Stimulated activated CD8-positive, alpha-beta memory T cell treated with anti-CD3 and anti-CD28 coated beads, Interleukin-7, amount 100 ng/mL, for 1 hour (primary cell): ENCODE results near the gene RPAP3.

Experiments used
- DNase-seq, 2 donors: peaks; one replicate each; pipeline ENCODE4 v3.0.0-alpha.2; 2020; ENCODE audit warnings: low read depth in 2 of 2

RPAP3 gene, protein sequence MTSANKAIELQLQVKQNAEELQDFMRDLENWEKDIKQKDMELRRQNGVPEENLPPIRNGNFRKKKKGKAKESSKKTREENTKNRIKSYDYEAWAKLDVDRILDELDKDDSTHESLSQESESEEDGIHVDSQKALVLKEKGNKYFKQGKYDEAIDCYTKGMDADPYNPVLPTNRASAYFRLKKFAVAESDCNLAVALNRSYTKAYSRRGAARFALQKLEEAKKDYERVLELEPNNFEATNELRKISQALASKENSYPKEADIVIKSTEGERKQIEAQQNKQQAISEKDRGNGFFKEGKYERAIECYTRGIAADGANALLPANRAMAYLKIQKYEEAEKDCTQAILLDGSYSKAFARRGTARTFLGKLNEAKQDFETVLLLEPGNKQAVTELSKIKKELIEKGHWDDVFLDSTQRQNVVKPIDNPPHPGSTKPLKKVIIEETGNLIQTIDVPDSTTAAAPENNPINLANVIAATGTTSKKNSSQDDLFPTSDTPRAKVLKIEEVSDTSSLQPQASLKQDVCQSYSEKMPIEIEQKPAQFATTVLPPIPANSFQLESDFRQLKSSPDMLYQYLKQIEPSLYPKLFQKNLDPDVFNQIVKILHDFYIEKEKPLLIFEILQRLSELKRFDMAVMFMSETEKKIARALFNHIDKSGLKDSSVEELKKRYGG

DNA sequence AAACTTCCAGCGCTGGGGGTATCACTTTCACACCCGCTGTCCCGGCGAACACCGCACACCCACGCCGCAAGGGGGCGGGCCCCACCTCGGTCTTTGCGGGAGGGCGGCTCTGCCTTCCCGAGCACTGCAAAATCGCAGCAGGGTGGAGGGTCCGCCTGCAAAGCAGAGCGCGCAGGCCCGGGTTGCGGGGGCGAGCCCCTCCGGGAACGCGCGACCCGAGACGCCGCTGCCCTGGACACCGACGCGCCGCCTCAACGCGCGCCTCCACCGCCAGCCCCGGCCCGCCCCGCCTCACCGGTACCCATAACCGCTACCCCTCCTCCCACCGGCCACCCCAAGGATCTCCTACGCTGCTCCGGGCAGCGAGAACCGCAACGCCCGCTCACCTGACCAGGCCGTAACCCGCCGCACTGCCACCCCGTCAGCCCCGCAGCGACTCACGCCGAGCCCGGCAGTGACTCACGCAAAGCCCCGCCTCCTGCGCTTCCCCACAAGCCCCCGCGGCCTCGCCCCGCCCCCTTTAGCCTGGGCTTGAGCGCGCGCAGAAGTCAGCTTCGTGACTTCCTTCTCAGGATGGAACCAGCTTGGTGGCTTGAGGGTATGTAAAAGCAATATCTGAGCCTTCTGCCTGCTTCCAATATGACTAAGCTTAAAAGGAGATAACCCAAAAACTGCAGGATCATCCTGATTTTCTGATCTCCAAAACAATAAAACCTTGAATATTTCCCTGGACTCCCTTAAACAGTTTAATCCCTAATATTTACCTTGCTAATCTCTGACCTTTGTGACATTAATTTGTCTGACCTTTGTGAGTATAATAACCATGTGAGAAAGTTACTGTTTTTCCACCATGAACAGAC is at the start of gene RPAP3:
Gene RPAP3 (minus strand): TSS at position 465 of the 860 bp plus-strand sequence. CDS start 3,190 bp downstream, outside the sequence.
- DNase-seq = peak; percentile 94 to 95

DNA sequence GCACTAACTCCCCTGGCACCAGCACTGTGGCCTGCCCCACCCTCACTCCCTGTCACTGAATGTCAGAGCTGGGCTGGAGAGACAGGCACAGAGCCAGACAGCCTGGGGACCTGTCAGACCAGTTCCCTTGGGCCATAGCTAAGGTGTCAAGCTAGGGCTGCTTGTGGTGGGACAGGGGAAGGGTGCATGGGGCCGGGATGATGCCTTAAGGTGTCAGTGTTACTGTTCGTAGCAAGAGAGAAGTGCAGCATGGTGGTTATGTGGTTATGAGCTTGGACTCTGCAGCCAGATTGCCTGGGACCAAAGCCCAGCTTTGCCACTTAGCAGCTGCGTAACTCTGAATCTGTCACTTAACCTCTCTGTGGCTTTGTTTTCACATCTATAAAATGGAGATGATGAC is 49.1 kb upstream of the RPAP3 start:
- DNase-seq = no peak

DNA sequence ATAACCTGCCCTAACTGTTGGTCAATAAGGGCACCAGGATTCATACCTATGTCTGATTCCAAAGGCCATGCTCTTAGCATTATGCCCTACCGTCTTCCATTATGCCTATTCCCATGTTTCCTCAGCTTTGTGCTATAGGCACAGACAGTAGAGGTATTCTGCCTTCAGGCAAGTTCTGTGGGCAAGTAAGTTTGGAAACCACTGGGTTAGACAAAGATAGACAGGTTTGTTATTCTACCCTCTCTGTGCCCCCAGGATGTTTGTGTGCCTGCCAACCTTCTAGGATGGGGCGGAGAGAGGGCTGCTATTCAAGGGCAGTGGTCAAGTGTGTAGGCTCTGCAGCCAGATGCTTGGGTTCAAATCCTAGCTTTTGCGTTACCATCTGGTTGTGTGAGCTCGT is 48.3 kb upstream of the RPAP3 start:
- no peak for DNase-seq

DNA sequence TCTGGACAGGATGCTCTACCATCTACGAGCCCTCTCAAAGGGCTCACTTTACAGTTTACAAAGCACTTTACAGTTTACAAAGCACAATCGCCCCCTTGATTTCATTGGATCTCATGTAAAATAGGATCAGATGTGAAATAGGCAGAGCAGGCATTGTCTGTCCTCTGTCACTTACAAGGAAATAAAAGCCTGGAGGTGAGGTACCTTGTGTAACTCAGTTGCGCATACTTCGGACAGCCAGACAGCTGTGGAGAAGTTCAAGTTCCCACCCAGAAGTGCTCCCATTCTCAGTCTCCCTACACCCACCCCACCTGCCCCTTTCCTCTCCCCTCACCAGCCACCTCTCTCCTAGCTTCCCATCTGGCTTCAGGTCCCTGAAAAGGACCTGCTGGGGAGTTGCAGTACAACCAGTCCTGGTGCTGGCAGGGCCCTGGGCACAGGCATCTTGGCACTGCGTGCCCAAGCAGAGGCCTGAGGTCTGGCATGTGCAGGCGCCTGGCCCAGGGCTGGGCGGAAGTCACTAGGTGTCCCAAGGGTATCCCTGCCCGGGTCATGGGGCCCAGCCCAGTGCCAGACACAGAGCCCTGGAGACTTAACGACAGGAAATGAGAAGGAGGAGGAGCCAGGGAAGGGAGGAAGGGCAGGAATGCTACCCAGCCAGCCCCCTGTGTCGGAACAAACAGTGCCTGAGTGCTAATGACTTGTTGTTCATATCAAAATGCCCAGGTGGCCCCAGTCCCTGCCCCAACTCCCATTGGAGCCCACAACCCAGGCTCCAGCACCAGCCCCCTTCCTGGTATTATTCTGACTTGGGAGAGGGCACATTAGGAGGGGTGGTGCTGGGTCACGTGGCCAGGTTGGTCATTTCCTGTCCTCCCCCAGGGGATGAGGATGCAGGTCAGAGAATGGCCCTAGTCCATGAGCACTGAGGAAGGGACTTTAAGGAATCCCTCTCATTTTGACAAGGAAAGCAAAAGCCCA is 47.5 kb upstream of the RPAP3 start:
- no peak for DNase-seq

DNA sequence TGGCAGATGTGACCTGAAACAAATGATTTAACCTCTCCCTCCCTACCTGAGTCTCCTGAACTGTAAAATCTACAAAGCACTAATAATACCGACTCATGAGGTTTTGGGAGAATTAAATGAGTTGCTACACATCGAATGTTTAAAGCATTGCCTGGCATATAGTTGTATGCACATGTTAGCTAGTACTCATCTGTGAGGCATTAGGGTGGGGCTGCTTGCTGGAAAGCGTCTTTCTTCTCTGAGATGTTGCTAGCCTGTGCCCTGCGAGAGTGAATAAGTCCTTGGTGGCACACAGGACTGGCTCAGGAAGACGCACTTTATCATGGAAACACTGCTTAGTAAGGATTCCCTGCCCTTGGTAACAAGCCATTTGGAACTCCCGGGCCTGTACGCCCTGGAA is 46.7 kb upstream of the RPAP3 start:
- DNase-seq = no peak

DNA sequence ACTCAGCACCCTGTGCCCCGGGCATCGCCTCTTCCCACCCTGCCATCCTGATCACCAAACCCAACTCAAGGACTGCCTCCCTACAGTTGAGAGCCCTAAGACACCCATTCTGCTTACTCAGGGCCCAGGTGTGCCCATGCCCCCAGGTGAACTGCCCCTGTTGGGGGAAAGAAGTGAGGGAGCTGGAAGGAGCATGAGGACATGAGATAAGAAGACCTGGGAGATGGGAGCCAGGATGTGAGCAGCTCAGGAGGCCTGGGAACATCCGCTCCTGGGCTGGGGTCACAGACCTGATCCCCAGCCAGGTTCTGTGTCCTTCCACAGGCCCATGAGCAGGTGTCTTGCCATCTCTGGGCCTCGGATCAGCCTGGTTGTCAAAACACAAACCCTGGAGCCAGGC is 46.3 kb upstream of the RPAP3 start:
- no peak for DNase-seq

DNA sequence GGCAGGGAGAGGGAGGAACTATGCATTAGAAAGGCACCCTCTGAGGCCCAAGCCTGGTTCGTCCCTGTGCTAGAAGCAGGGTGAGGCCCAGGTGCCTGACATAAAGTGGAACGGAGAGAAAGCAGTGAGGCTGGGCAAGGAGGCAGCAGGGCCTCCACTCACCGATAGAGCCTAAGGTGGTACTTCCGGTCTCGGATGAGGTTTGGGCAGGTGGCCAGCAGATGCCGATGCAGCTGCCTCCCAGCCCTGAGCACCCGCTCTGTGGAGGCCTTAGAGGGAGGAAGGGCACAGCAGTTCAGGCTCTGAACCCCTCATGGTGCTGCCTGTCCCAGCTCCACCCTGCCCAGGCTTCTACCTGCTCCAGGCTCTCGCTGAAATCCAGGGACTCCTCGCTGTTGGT is 45.7 kb upstream of the RPAP3 start:
- no peak for DNase-seq

DNA sequence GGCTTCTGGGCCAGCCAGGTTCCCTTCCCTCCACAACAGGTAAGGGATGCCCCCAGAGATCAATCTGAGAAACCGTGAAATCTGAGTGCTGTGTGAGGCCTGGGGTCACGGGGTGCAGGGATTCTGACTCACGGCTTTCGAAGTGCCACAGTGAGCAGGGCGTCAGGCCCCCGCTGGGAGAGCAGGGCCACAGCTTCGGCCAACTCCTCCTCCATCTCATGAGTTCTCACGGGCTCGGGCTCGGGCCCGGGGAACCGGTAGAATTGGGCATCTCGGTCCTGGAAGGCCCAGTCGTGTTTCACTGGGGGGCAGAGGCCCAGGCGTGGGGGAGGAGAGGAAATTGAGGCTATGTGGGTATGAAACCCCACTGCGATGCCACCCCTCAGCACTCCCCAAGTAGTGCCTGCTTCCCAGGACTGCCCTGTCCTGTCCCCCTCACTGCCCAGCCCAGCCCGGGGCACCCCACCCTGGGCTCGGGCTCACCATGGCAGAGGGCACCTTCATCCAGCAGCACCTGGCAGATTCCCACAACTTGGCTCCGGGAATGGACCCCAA is 45.2 kb upstream of the RPAP3 start:
- no peak for DNase-seq

DNA sequence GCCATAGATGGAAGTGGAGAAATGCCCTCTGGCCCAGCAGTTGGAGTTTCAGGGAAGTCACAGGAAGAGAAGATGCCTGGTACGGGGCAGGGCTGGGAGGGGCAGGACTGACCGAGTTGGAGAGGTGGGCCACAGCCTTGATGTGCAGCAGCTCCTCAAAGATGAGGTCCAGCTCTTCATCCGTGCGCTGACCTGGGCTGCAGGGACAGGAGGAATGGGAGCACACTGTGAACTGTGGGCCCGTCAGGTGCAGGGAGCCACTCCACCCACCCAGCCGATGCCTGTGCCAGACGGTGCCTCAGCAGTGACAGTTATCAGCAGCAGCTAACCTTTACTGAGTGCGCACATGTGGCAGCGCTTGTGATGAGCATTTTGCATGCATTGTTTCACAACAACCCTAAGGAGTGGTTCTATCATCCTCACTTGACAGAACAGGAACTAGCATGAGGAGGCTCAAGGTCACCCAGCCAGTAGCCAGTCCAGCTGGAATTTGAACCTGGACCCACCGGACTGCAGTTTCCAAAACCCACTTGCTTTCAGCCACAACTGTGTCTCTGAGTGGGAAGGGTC is 44.5 kb upstream of the RPAP3 start:
- no peak for DNase-seq

DNA sequence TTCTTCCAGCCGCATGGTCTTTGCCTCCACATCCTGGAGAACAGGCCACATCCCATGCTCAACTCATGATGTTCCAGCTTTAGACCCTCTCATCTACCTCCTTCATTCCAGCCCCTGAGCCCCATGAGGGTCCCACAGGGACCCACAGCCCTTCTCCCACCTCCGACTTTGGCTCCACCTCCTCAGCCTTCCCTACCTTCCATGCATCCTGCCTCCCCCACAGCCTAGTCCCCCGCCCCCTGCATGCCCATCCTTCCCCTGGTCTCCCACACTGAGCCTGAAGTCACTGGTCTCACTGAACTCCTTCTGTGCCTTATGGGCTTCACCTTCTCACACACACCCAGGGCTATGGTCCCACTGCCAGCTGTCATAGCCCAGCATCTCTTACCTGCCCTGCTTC is 43.1 kb upstream of the RPAP3 start:
- no peak for DNase-seq

DNA sequence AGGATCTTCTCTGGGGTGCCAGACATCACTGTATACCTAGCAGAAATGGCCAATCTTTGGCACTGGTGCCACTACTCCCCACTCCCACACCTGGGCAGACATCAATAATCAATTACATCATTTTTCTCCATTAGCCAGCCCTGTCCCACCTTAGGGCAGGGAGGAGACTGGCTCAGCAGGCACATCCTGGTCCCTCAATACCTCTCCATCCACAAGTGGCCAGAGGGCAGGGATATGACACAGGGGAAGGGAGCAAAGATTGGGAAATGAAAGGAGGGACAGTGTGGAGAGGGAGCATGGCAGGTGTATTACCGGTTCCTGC is 42.6 kb upstream of the RPAP3 start:
- no peak for DNase-seq

DNA sequence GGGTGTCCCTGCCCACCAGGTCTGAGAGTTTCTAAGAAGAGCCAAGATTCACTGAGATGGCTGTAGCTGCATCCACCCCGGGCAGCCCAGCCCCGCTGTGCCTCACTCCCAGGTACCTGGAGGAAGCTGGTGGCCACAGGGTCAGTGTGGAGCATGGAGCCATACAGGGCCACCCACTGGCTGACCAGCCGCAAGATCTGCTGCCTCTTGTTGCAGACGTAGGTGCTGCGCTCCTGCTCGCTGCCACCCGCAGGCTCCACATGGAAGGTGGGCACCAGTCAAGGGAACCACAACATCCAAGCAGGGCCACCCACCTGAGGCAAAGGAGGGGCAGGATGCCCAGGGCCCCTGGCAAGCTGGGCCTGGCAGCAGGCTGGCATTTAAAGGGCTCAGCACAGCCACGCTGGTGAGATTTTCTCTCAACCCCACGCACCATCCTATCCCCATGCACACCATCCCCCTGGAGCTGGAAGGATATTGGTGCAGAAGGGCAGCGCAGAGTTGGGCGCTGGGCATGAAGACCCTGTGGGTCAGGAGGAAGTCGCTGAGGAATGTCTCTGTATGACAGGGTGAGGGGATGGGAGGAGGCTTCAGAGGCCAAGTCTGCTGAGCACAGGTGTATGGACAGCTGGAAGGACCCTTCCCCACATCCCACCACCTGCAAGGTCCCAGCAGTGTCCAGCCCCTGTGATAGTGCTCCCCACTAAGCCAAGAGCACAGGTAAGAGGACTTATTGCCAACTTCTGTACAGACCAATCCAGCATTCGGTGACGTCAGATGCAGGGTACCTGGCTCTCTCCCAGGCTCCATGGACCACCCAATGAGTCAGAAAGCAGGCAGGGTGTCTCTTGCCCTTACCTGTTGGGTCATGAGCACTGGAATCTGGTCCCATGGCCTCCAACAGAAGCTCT is 42.0 kb upstream of the RPAP3 start:
- no peak for DNase-seq

DNA sequence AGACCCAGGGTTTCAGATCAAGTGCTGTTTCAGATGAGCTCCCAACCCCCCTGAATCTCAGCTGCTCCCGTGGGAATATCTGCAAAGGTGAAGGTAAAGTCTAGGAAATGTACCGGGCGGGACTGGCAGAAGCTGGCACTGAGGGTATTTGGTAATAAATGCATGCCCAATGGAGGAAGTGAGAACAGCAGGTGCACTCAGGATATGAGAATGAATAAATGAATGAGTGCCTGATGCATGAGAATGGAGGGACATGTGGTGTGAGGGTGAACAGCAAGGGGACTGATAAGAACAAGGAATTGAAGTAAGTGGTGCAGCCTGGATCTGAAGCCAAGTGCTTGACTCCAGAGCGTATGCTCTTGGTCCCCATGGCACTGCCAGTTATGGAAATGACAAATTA is 41.3 kb upstream of the RPAP3 start:
- no peak for DNase-seq

DNA sequence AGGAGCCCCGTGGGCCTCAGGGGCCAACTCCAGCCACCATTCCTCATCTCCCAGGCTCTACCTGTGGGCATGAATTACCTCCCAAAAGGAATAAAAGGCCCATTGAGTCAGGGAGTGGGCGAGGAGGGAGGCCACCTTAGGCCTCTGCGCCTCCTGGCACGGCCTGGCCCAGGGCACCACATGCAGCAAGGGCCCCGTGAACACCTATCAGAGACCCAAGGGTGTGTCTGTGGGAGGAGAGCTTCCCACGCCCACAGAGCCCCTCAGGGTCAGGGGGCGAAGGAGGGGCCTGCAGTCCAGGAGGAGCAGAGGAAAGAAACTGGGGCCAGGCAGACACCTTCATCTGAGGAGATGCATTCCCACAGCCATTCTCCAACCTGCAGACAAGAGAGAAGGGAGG is 40.7 kb upstream of the RPAP3 start:
- DNase-seq = no peak

DNA sequence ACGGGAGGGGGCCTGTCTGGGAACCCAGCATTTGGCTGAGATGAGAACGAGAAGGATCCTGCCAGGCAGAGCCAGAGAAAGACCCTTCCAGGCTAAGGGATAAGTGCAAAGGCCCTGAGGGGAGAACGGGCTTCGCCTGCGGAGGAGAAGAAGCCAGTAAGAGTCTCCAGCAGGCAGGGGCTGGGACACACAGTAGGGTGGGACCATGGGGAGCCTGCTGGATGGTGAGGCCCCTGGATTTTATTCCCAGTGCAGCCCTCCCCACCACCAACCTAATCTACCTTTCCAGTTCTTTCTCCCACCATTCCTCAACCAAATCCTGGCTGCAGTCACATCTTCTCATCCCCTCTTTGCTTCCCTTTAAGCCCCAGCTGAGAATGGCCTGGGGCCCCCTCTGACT is 40.2 kb upstream of the RPAP3 start:
- no peak for DNase-seq

DNA sequence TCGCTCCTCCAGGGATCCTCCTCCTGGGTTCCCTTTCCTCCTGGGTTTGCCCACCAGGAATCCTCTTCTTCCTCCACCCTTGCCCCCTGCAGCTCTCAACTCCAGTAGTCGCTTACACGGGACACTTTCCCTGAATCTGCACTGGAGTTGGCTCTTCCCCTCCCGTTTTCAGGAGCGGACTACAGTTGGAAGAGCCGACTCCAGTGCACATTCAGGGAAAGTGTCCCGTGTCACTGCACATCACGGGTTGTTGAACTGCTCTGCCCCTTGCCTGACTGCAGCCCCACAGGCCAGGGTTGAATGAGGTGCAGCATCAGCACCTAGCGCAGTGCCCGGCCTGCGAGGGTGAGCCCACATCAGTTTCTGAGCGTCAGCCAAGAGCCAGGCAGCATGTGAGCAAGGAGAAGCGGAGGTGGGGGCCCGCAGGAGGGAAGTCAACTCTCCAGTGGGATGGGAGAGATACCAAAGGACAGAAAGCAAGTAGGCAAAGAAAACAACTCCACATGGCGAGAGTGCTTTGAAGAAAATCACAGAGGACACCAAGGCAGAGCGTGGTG is 39.7 kb upstream of the RPAP3 start:
- no peak for DNase-seq

DNA sequence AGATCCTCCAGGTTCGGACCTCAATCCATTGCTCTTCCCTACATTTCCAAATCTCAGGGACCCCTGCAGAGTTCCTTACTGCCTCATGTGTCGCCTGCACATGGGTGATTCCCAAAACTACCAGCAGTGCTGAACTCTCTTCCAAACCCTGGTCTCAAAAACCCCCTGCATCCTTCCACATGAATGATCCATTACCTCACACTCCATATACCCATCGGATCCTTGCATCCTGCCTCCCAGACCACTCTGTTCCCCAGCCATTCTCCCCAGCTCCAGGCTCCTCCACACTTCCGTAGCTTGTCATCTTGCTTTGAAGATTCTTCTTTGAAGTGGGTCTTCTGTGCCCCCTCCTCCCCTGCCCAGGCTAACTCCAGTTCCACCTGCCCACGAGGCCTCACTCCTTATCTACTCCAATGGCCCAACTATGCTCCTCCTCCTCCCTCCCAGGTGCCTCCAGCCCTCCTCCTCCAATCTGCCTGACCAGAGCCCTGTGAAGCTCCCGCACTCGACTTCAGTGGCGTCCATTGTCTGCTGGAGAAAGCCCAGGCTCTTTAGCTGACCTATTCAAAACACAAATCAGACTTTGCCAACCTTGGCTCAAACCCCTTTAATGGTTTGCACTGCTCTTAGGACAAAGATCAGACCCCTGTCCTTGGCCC is 39.1 kb upstream of the RPAP3 start:
- DNase-seq = no peak

DNA sequence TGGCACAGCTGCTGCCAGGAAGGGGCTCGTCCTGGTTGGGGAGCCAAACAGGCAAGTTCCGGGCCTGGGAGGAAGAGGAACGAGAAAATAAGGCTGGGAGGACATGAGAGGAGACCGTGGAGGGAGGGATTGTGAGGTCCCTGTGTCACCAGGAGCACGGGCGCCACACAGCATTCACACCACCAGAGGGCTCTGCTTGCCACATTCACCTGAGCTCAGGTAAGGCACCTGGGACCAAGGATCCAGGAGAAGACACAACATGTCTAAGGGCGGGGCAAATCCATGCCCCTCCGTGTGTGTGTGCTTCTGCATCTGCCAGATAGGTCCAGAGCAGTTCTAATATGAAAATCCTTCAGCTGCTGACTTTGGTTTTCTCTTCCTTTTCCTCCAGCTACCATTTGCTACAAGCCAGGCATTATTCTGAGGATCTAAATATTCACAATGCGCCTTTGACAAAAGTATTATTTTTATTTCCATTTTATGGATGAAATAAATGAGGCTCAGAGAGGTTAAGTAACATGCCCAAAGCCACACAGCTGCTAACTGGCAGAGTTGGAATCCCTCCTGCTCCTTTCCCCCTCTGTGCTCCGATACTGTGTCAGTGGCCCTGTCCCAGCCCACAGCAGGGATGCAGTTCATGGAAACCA is 38.3 kb upstream of the RPAP3 start:
- DNase-seq = peak; percentile 20 to 53
